Fibroblast of skin of right quadriceps (primary cell): Measurements from ENCODE around the gene SPRR1A.

Source experiments
- DNase-seq: peaks from one replicate; pipeline ENCODE4 v3.0.0-alpha.2; 2013

Gene SPRR1A

GRCh38 chr1:152983743-152984142 lies at the start of gene SPRR1A:
SPRR1A (plus strand) TSS chr1:152984081; CDS start chr1:152985231, 1,150 bp downstream.
- DNase-seq = no peak

DNA sequence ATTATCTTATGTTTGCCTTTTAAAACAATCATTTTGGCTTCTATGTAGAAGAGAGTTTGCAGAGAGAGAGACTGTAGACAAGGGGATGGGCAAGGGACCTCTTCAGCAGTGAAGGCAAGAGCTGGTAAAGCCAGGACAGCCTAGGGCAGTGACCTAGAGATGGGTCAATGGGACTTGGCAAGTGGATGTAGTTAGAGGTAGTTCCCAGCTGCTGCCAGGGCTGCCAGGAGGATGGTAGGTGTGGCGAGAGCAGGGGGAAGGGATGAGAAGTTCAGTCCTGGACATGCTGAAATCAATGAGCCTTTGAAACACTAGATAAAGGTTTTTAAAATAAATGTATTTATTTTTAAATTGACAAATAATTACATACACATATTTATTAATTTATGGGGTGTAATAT lies 43.3 kb upstream of the SPRR1A start:
- no peak for DNase-seq

DNA sequence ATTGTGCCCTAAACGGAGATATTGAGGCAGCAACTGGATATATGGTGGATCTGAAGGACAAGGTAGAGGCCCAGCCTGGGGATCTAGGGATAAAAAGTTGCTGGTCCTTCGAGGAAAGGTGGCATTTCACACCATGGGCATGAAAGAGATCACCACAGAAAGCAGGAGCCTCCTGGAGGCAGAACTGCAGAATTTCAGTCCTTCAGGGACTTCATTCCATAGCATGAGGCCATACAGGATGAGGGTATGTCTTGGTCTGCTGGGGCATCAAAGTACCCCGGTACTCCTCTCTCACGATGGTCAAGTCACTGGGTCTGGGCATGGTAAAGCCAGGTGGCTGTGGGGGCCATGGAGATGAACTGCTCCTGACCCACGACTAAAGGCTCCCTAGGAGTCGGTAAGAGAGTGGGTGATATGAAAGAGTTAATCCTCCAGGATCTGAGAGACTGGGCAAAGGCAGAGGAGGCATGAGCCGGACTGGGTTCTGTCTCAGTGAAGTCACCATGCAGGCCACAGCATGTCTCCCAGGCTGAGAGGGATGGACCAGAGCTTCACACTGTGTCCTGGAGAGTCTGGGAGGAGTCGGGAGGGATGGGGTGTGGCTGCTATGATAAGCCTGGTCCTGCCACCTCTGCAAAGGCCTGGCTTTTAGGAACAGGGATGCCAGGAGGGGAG lies 42.7 kb upstream of the SPRR1A start:
- DNase-seq = no peak

GRCh38 chr1:152942161-152942560 lies 41.7 kb upstream of the SPRR1A start:
- DNase-seq = no peak

- DNase-seq = no peak
Measured at GRCh38 chr1:152946248-152946647, 37.6 kb upstream of the SPRR1A start.

- DNase-seq = no peak
Measured at GRCh38 chr1:152946651-152947256, 37.1 kb upstream of the SPRR1A start, which contains the start of gene SPRR5. SPRR5 (plus strand) TSS chr1:152947206; CDS start chr1:152948555, 1,349 bp downstream.

GRCh38 chr1:152951711-152952110 lies 32.2 kb upstream of the SPRR1A start:
- DNase-seq = no peak

DNA sequence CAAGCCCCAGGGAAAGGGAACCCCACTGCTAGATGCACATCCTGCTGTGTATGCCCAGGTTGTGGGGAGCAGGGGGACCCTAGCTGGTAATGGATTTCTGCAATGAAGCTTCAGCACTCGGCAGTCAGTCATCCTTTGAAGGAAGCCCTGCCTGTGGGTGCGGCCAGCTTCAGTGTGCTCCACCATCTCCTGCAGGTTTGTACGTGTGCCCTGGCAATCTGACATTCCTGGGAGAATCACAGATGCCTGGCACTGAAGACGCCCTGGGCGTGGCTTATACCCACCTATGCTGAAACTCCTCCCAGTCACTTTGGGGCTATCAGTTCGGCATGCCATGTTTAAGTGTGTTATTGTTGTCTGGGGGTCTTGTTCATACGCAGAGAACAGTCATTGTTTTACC lies 30.1 kb upstream of the SPRR1A start:
- DNase-seq = no peak

DNA sequence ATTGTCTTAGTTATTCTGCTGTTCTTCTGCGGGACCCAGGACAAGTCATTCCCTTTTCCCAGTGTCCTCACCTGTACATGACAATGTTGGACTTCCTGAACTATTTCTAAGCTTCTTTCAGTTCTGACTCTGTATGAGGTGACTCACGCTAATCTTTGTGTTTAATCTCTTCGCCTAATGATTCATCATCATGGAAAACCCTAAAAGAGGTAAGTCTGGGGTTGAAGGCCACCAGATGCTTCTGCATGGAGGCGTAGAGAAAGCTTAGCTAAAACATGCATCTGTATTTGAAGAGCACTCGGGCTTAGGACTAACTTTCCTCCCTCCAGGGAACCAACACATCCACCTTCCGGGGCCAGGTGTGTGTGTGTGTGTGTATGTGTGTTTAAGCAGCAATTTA lies 29.4 kb upstream of the SPRR1A start:
- no peak for DNase-seq

GRCh38 chr1:152957561-152957960 lies 26.3 kb upstream of the SPRR1A start:
- no peak for DNase-seq

DNA sequence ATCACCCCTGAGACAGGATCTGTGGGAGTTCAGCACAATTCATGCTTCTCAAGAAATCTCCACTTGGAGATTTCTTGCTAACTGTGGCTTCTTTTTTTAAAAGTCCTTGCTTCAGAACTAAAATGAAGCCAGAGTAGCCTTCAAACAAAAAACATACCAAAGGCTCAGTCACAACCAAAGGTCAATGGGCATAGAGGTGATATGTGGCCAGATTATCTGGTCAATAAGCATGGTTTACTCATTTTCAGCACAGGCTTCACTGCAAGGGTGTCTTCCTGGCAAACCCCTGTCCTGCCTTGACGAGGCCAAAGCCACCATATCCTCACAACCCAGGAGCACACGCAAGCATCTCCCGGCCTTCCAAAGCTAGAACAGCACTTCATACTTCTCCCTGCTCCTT lies 24.6 kb upstream of the SPRR1A start:
- no peak for DNase-seq

DNA sequence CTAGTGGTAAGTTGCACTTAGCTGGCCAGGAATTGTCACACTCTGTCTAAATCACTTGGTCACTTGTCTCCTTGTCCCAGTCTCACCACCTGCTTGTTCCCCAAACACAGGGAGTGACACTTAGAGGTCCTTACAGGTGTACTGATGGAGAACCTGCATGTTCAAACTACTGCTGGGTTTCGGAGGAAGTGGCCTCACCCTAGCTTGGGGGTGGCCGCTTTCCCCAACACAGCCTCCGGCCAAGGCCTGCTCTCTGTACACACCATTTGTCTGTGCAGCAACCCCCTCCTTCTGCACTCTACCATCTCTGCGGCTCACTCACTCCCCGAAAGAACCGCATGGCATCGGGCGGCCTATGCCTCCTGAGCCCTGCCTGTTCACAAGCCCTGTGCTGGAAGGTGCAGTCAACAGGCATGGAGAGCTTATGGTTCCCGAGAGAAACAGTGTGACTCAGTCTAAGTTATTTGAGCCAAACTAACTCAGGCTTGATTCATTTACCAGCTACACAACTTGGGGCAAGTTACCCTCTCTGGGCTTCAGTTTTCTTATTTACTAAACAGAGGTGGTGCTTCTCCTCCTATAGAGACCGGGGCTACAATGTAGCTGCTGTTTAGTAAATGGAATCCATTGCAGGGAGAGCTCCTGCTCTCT lies 24.0 kb upstream of the SPRR1A start:
- no peak for DNase-seq

- no peak for DNase-seq
Measured at GRCh38 chr1:152960452-152961044, 23.3 kb upstream of the SPRR1A start.

DNA sequence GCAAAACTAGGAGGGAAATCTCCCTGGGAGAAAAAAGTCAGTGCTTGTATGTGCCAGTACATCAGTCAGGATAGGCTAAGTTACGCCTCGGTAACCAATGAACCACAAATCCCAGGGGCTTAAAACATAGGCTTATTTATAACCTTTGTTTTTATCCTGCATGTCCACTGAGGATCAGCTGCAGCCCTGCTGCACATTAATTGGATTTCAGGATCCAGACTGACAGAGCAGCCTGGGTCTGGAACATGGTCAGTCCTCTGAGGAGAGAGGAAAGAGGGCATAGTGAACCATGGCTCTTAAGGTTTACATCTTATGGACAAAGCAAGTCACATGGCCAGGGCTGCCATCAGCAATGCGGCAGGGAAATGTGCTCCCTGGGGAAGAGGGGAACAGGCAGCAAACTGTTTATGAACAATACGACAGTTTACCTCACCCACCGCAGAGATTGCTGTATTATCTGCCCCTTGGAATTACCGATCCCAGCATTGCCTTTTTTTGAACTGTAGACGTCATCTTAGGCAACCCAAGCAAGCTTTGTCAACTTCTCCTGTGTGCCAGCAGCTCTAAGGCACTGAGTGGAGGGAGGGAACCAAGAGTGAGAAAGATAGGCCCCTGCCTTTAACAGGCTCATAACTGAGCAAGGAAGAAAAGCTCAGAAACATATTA lies 22.5 kb upstream of the SPRR1A start:
- DNase-seq = no peak

- no peak for DNase-seq
Measured at GRCh38 chr1:152962876-152963415, 20.9 kb upstream of the SPRR1A start.

DNA sequence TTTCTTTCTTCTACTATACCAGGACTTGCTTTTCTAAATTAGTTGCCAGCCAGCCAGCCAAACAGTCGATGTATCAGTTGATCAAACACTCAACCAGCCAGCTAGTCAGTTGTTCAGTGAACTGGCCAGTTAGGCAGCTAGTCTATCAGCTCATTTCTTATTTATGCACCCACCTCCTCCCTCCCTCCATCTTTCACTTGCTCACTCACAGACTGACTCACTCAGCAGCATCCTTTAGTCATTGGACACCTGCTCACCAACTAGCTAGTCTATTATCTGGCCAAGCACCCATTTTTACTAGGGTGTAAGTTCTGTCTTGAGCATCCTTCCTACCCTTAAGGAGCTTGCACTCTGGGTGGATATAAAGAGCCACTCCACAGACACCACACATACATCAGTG lies 19.3 kb upstream of the SPRR1A start:
- no peak for DNase-seq

GRCh38 chr1:152965853-152966252 lies 18.0 kb upstream of the SPRR1A start:
- DNase-seq = no peak

DNA sequence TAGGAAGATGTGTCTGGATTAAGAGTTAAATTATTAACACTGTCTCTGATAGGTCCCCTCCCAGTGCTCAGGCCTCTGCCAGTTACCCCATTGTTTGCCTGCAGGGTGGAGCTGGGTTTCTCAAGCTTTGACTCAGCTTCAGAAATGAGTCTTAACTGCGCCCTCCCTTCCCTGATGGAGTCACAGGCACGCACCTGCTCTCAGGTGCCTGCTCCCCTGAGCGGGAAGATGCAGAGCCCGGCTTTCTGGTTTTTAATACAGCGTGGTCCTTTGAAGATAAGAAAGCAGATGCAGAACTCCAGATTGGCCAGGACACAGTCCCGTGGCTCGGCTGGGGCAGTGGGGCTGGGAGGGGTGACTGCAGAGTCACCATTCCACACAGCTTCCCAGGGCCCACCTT lies 16.7 kb upstream of the SPRR1A start:
- DNase-seq = no peak

GRCh38 chr1:152968248-152968647 lies 15.6 kb upstream of the SPRR1A start:
- no peak for DNase-seq

GRCh38 chr1:152969036-152969435 lies 14.8 kb upstream of the SPRR1A start:
- DNase-seq = no peak

- no peak for DNase-seq
Measured at GRCh38 chr1:152970495-152970894, 13.4 kb upstream of the SPRR1A start, which contains the start of gene SPRR4. SPRR4 (plus strand) TSS chr1:152970648; CDS start chr1:152971891, 1,243 bp downstream.

DNA sequence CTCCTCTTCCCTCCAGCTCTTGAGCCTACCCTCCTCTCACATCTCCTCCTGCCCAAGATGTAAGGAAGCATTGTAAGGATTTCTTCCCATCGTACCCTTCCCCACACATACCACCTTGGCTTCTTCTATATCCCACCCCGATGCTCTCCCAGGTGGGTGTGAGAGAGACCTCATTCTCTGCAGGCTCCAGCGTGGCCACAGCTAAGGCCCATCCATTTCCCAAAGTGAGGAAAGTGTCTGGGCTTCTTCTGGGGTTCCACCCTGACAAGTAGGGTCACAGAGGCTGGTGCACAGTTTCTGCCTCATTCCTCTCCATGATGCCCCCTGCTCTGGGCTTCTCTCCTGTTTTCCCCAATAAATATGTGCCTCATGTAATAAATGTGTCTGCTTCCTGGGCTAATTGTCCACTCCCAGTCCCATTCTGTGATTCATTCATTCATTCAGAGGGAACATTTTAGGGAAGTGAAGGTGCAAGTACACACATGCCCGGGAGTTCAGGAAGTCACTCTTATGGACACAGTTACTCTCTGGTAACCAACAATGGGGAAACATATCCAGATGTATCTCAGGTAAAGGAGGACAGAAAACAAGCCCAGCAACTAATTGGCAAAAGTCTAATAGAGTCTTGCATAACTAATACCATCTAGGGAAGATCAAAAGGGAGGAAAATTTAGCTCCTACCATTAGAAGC lies 11.5 kb upstream of the SPRR1A start:
- no peak for DNase-seq
